H9 (cell line): ENCODE data around the gene CRACDL. TPM values are rescaled to one million over a fixed set of nuclear protein-coding genes. Genes with fewer than 3 reads are reported as not detected.

Source experiments
- DNase-seq: peaks from one replicate; pipeline ENCODE4 v3.0.0-alpha.2; 2017
- H2AFZ ChIP-seq: one replicate; pipeline ENCODE4 v1.6.1; 2013; ENCODE audit warnings: mild to moderate bottlenecking, low read length, control low read depth, moderate library complexity
- H2AK5ac ChIP-seq: 2 replicates; pipeline ENCODE4 v1.6.1; 2013; ENCODE audit warnings: low read length, control low read depth, mixed read lengths; ENCODE audit not compliant: insufficient read length
- H2BK120ac ChIP-seq: one replicate; pipeline ENCODE4 v1.6.1; 2013; ENCODE audit warnings: low read depth, mild to moderate bottlenecking, low read length, control low read depth, inconsistent platforms; ENCODE audit not compliant: poor library complexity, severe bottlenecking
- H2BK12ac ChIP-seq: 2 replicates; pipeline ENCODE4 v1.6.1; 2013; ENCODE audit warnings: low read length, control low read depth, mixed read lengths, low read depth; ENCODE audit not compliant: insufficient read length
- H2BK15ac ChIP-seq: 2 replicates; pipeline ENCODE4 v1.6.1; 2013; ENCODE audit warnings: low read depth, low read length, control low read depth
- H2BK20ac ChIP-seq: one replicate; pipeline ENCODE4 v1.6.1; 2013; ENCODE audit warnings: low read depth, mild to moderate bottlenecking, low read length, control low read depth, inconsistent platforms; ENCODE audit not compliant: poor library complexity, severe bottlenecking
- H2BK5ac ChIP-seq: 2 replicates; pipeline ENCODE4 v1.6.1; 2013; ENCODE audit warnings: low read length, control low read depth, mixed read lengths; ENCODE audit not compliant: insufficient read length
- H3K14ac ChIP-seq: 2 replicates; pipeline ENCODE4 v1.6.1; 2013; ENCODE audit warnings: low read length, control low read depth; ENCODE audit not compliant: insufficient read depth
- H3K18ac ChIP-seq: 2 replicates; pipeline ENCODE4 v1.6.1; 2013; ENCODE audit warnings: low read depth, mild to moderate bottlenecking, mixed read lengths, low read length, control low read depth; ENCODE audit not compliant: insufficient read length
- H3K23ac ChIP-seq: 2 replicates; pipeline ENCODE4 v1.6.1; 2013; ENCODE audit warnings: low read length, control low read depth, mixed read lengths, low read depth; ENCODE audit not compliant: insufficient read length
- H3K23me2 ChIP-seq: 2 replicates; pipeline ENCODE4 v1.6.1; 2013; ENCODE audit warnings: low read depth, mild to moderate bottlenecking, mixed read lengths, low read length, control low read depth; ENCODE audit not compliant: insufficient read length, poor library complexity, severe bottlenecking
- H3K27ac ChIP-seq: 2 replicates; pipeline ENCODE4 v1.5.1; 2013; ENCODE audit warnings: low read length, control low read depth, mixed read lengths, low read depth; ENCODE audit not compliant: insufficient read length
- H3K27me3 ChIP-seq: 2 replicates; pipeline ENCODE4 v1.6.1; 2013; ENCODE audit warnings: low read length, control low read depth, inconsistent platforms; ENCODE audit not compliant: insufficient read depth
- H3K4ac ChIP-seq: 2 replicates; pipeline ENCODE4 v1.6.1; 2013; ENCODE audit warnings: low read depth, mild to moderate bottlenecking, control low read depth, inconsistent platforms, low read length, moderate library complexity
- H3K4me1 ChIP-seq: 2 replicates; pipeline ENCODE4 v1.6.1; 2013; ENCODE audit warnings: low read length, control low read depth, inconsistent platforms; ENCODE audit not compliant: insufficient read depth
- H3K4me2 ChIP-seq: 2 replicates; pipeline ENCODE4 v1.6.1; 2013; ENCODE audit warnings: low read length, control low read depth, mixed read lengths; ENCODE audit not compliant: insufficient read length, insufficient read depth
- H3K56ac ChIP-seq: 2 replicates; pipeline ENCODE4 v1.6.1; 2013; ENCODE audit warnings: low read depth, mild to moderate bottlenecking, mixed read lengths, low read length, control low read depth; ENCODE audit not compliant: insufficient read length
- H3K79me1 ChIP-seq: 2 replicates; pipeline ENCODE4 v1.6.1; 2013; ENCODE audit warnings: low read depth, mild to moderate bottlenecking, moderate library complexity, low read length, control low read depth, inconsistent platforms; ENCODE audit not compliant: insufficient read depth, poor library complexity, severe bottlenecking
- H3K79me2 ChIP-seq: 2 replicates; pipeline ENCODE4 v1.6.1; 2013; ENCODE audit warnings: low read length, control low read depth, inconsistent platforms; ENCODE audit not compliant: insufficient read depth
- H3K9ac ChIP-seq: 2 replicates; pipeline ENCODE4 v1.6.1; 2013; ENCODE audit warnings: low read length, control low read depth, mixed read lengths; ENCODE audit not compliant: insufficient read length; ENCODE audit errors: extremely low read depth
- H3K9me3 ChIP-seq: one replicate; pipeline ENCODE4 v1.6.1; 2013; ENCODE audit warnings: low read depth, low read length, inconsistent platforms; ENCODE audit not compliant: control insufficient read depth
- H3T11ph ChIP-seq: one replicate; pipeline ENCODE4 v1.6.1; 2013; ENCODE audit warnings: mild to moderate bottlenecking, low read length, control low read depth, inconsistent platforms
- H4K20me1 ChIP-seq: one replicate; pipeline ENCODE4 v1.6.1; 2013; ENCODE audit not compliant: control insufficient read depth, insufficient read length, insufficient read depth
- H4K5ac ChIP-seq: 2 replicates; pipeline ENCODE4 v1.6.1; 2013; ENCODE audit warnings: low read depth, mild to moderate bottlenecking, mixed read lengths, low read length, control low read depth; ENCODE audit not compliant: insufficient read length
- H4K8ac ChIP-seq: replicated peaks from 2 replicates; pipeline ENCODE4 v1.6.1; 2013; ENCODE audit warnings: low read length, control low read depth, mixed read lengths, low read depth; ENCODE audit not compliant: insufficient read length
- H4K91ac ChIP-seq: 2 replicates; pipeline ENCODE4 v1.6.1; 2013; ENCODE audit warnings: low read depth, mild to moderate bottlenecking, moderate library complexity, mixed read lengths, low read length, control low read depth; ENCODE audit not compliant: insufficient read length
- H3K27ac Mint-ChIP-seq, 3 experiments: 2 replicates in 2 of 3; 3 replicates in 1 of 3; pipeline ENCODE4 v1.8.0; 2020 to 2021; ENCODE audit warnings: mixed read lengths in 3 of 3, mild to moderate bottlenecking in 1 of 3, moderate library complexity in 1 of 3
- H3K27me3 Mint-ChIP-seq: 2 replicates; pipeline ENCODE4 v1.8.0; 2021; ENCODE audit warnings: low read depth, mild to moderate bottlenecking, moderate library complexity, mixed read lengths
- H3K36me3 Mint-ChIP-seq, 3 experiments: 2 replicates in 2 of 3; 3 replicates in 1 of 3; pipeline ENCODE4 v1.8.0; 2020 to 2021; ENCODE audit warnings: low read depth in 3 of 3, mixed read lengths in 3 of 3; ENCODE audit not compliant: insufficient read depth in 1 of 3
- H3K4me1 Mint-ChIP-seq, 2 experiments: 2 replicates each; pipeline ENCODE4 v1.8.0; 2020; ENCODE audit warnings: mixed read lengths in 2 of 2
- H3K4me3 Mint-ChIP-seq, 2 experiments: 2 replicates in 1 of 2; 3 replicates in 1 of 2; pipeline ENCODE4 v1.8.0; 2020 to 2021; ENCODE audit warnings: mild to moderate bottlenecking in 2 of 2, mixed read lengths in 2 of 2, moderate library complexity in 1 of 2
- H3K9me3 Mint-ChIP-seq, 2 experiments: 2 replicates in 1 of 2; 3 replicates in 1 of 2; pipeline ENCODE4 v1.8.0; 2020; ENCODE audit warnings: mild to moderate bottlenecking in 2 of 2, mixed read lengths in 2 of 2, moderate library complexity in 1 of 2
- WGBS: extraction: QIAGEN DNeasy Blood & Tissue Kit; methylation state at CpG from one replicate; pipeline ENCODE4 v1.1.7; 2013; ENCODE audit warnings: missing lambda C conversion rate, low lambda C conversion rate, mixed read lengths; ENCODE audit not compliant: insufficient read length; ENCODE audit errors: extremely low coverage; 5-methylcytosine and 5-hydroxymethylcytosine counted together
- total RNA-seq: library from RNA; stranded (reverse); gene quantifications from 2 replicates; pipeline ENCODE4 v1.2.1, GENCODE V29; 2021
- TF ChIP-seq, protein P1 (sequence below): fragments of 200-600 bp; sonication (generic); conservative IDR thresholded peaks from 3 replicates; pipeline ENCODE4 v1.8.0; 2021; ENCODE audit warnings: antibody characterized with exemption, mild to moderate bottlenecking

CRACDL gene
- total RNA-seq, 1 experiment from 2014 or later, result 0.48 TPM

DNA sequence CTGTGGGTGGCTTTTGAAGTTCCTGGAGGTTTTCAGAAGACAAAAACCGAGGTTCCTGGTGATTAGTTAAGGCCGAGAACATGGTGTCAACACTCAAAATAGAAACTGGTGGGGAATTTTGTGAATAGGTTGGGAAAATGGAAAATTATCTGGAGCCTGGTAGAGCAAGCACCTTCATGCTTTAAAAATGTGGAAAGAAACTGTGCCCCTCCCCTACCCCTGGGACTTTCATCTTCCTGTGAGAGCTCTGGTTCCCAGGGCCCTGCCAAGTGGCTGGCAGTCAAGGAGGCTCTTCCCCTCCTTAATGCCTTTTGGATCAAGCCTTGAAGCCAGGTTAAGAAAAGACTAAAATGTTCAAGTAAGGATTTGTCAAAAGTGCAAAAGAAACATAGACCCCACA, 1.9 kb upstream of the CRACDL start:
- Mint-ChIP-seq H3K36me3 (peaks cover 0 to 2% (median 0%) of the 10 kb centered on the region in 3 experiments; a peak in 1 of 7 replicates), H3K27me3 (peaks cover 67% of the 10 kb centered on the region), H3K27ac (no peak overlapping the region), H3K4me3 (no peak overlapping the region), H3K9me3 (no peaks in the 10 kb centered on the region; a peak in 2 of 5 replicates), H3K4me1 (peaks cover 5 to 8% of the 10 kb centered on the region in 2 experiments)
- Histone ChIP-seq H3K23ac (no peak overlapping the region), H3K79me1 (no peaks in the 10 kb centered on the region), H2BK5ac (no peak overlapping the region), H4K91ac (no peak overlapping the region), H2BK20ac (no peak overlapping the region), H3K14ac (no peak overlapping the region), H3K27ac (no peak overlapping the region), H3K23me2 (peaks cover 8% of the 10 kb centered on the region), H3K79me2 (no peaks in the 10 kb centered on the region), H3T11ph (no peak overlapping the region), H3K27me3 (peaks cover 28% of the 10 kb centered on the region; the same call in 1 of the 2 replicates), H4K5ac (no peak overlapping the region), H3K4me1 (no peaks in the 10 kb centered on the region), H3K4me2 (no peak overlapping the region), H2AFZ (no peak overlapping the region), H2BK15ac (no peak overlapping the region), H2BK12ac (no peak overlapping the region), H2BK120ac (no peak overlapping the region), H3K56ac (no peak overlapping the region), H3K9me3 (no peaks in the 10 kb centered on the region), H3K18ac (no peak overlapping the region), H4K8ac (no peak overlapping the region), H4K20me1 (no peaks in the 10 kb centered on the region), H3K9ac (no peak overlapping the region), H2AK5ac (no peak overlapping the region), H3K4ac (no peak overlapping the region)
- TF ChIP-seq, protein P1, sequence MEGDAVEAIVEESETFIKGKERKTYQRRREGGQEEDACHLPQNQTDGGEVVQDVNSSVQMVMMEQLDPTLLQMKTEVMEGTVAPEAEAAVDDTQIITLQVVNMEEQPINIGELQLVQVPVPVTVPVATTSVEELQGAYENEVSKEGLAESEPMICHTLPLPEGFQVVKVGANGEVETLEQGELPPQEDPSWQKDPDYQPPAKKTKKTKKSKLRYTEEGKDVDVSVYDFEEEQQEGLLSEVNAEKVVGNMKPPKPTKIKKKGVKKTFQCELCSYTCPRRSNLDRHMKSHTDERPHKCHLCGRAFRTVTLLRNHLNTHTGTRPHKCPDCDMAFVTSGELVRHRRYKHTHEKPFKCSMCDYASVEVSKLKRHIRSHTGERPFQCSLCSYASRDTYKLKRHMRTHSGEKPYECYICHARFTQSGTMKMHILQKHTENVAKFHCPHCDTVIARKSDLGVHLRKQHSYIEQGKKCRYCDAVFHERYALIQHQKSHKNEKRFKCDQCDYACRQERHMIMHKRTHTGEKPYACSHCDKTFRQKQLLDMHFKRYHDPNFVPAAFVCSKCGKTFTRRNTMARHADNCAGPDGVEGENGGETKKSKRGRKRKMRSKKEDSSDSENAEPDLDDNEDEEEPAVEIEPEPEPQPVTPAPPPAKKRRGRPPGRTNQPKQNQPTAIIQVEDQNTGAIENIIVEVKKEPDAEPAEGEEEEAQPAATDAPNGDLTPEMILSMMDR, result no peak
- WGBS, result no CpG with 5 or more reads among the region's 2 CpGs
- DNase-seq, result no peak
